NT2/D1 (cell line): Measurements from ENCODE around the gene CAPZA3.

Source experiments
- SUZ12 ChIP-seq: IDR thresholded peaks from 2 replicates; pipeline ENCODE4 v1.6.1; 2011; ENCODE audit not compliant: insufficient read length, insufficient read depth; ENCODE audit errors: extremely low read depth
- YY1 ChIP-seq: IDR thresholded peaks from 2 replicates; pipeline ENCODE4 v1.6.1; 2011; ENCODE audit not compliant: insufficient read length, insufficient read depth
- ZNF274 ChIP-seq: IDR thresholded peaks from 2 replicates; pipeline ENCODE4 v1.6.1; 2011; ENCODE audit warnings: mild to moderate bottlenecking, low read depth, low read length

DNA sequence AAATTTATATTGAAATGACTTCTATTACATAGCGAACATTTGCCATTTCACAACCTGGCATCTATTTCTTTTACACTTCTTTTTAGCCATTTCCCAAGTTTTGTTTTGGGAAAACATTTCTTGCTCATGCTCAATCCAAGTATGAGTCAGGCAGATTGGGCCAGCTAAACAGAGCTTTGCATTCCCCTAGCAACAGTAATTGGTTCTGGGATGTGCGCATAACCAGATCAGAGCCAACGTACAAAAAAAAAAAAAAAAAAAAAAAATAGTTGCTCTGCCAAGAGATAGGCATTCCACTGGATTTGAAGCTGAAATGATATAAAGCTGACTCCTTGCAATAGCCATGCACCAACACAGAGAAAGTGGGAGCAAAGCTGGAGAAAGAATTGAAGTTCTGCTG lies 37.6 kb upstream of the CAPZA3 start:
- TF ChIP-seq ZNF274, result no peak
- no peak for TF ChIP-seq YY1
- TF ChIP-seq SUZ12, result no peak
